ENCODE results near the gene SLC16A12.

GRCh38 chr10:89556600-89556999, 21.2 kb upstream of the SLC16A12 start:
- TF ChIP-seq CTCF (IDR thresholded peaks at IDR 0.05) (no peak), POLR2AphosphoS5 (IDR thresholded peaks at IDR 0.05) (no peak), POLR2A (IDR thresholded peaks at IDR 0.05) (no peak)
